GM23248 (cell line): ENCODE data around the gene FARP1. TPM values are rescaled to one million over a fixed set of nuclear protein-coding genes. Genes with fewer than 3 reads are reported as not detected.

Source experiments
- DNase-seq: peaks from one replicate; pipeline ENCODE4 v3.0.0-alpha.2; 2015
- H2AFZ ChIP-seq: fragments of 200-600 bp; sonication (generic); 2 replicates; pipeline ENCODE4 v1.6.1; 2016; ENCODE audit warnings: antibody characterized with exemption
- H3F3A ChIP-seq: fragments of 200-600 bp; sonication (generic); 2 replicates; pipeline ENCODE4 v1.6.1; 2016; ENCODE audit warnings: mild to moderate bottlenecking, antibody characterized with exemption, mixed run types; ENCODE audit not compliant: insufficient read depth
- H3K27ac ChIP-seq: fragments of 200-600 bp; sonication (generic); 2 replicates; pipeline ENCODE4 v1.5.1; 2016; ENCODE audit warnings: mild to moderate bottlenecking
- H3K27me3 ChIP-seq: fragments of 200-600 bp; sonication (generic); replicated peaks from 2 replicates; pipeline ENCODE4 v1.6.1; 2016; ENCODE audit warnings: mild to moderate bottlenecking; ENCODE audit not compliant: insufficient read depth
- H3K36me3 ChIP-seq: fragments of 200-600 bp; sonication (generic); 2 replicates; pipeline ENCODE4 v1.6.1; 2016; ENCODE audit warnings: low read depth, mild to moderate bottlenecking
- H3K4me1 ChIP-seq: fragments of 200-600 bp; sonication (generic); 2 replicates; pipeline ENCODE4 v1.6.1; 2016; ENCODE audit warnings: mild to moderate bottlenecking; ENCODE audit not compliant: insufficient read depth
- H3K4me2 ChIP-seq: fragments of 200-600 bp; sonication (generic); one replicate; pipeline ENCODE4 v1.6.1; 2016; ENCODE audit warnings: mild to moderate bottlenecking; ENCODE audit not compliant: unreplicated experiment
- H3K4me3 ChIP-seq: fragments of 200-600 bp; sonication (generic); 2 replicates; pipeline ENCODE4 v1.5.1; 2016; ENCODE audit warnings: mild to moderate bottlenecking
- H3K79me2 ChIP-seq: fragments of 200-600 bp; sonication (generic); 2 replicates; pipeline ENCODE4 v1.6.1; 2016; ENCODE audit warnings: mild to moderate bottlenecking; ENCODE audit not compliant: insufficient read depth
- H3K9ac ChIP-seq: fragments of 200-600 bp; sonication (generic); 2 replicates; pipeline ENCODE4 v1.6.1; 2016; ENCODE audit warnings: mild to moderate bottlenecking
- H3K9me2 ChIP-seq: fragments of 200-600 bp; sonication (generic); 2 replicates; pipeline ENCODE4 v1.6.1; 2016; ENCODE audit warnings: mixed run types, mild to moderate bottlenecking, moderate library complexity; ENCODE audit not compliant: insufficient read depth
- H3K9me3 ChIP-seq: fragments of 200-600 bp; sonication (generic); one replicate; pipeline ENCODE4 v1.6.1; 2017; ENCODE audit warnings: low read depth
- H4K20me1 ChIP-seq: fragments of 200-600 bp; sonication (generic); 2 replicates; pipeline ENCODE4 v1.6.0; 2016; ENCODE audit not compliant: insufficient read depth
- EZH2 ChIP-seq: fragments of 200-600 bp; sonication (generic); IDR thresholded peaks from 2 replicates; pipeline ENCODE4 v1.6.1; 2018; ENCODE audit warnings: antibody characterized with exemption, mild to moderate bottlenecking; ENCODE audit not compliant: insufficient read depth, poor library complexity, severe bottlenecking
- EZH2phosphoT487 ChIP-seq: fragments of 200-600 bp; sonication (generic); IDR thresholded peaks from 2 replicates; pipeline ENCODE4 v1.6.1; 2018; ENCODE audit warnings: antibody characterized with exemption, moderate library complexity, mild to moderate bottlenecking, low read depth; ENCODE audit not compliant: insufficient read depth
- WGBS, 2 experiments: methylation state at CpG; one replicate each; pipeline ENCODE4 v1.1.6; 2015 to 2017; ENCODE audit warnings: low lambda C conversion rate in 2 of 2, low coverage in 1 of 2; ENCODE audit errors: missing lambda C conversion rate in 2 of 2; 5-methylcytosine and 5-hydroxymethylcytosine counted together
- in situ Hi-C: fragments of 300-500 bp; cut with MboI; formaldehyde crosslinking; loops from 2 replicates; pipeline ENCODE4 v1.15.0; 2020
- polyA plus RNA-seq: library from polyadenylated mRNA; unstranded; fragments of >200 nt; fragmentation: Nextera tagmentation; extraction: Ambion mirVana; gene quantifications from 2 replicates; pipeline ENCODE4 v1.2.1, GENCODE V29; 2016
- total RNA-seq: library from RNA; depleted of rRNA; stranded (reverse); fragments of >200 nt; shearing (Covaris generic); gene quantifications from 2 replicates; pipeline ENCODE4 v1.2.3, GENCODE V29; 2014

FARP1 gene
- total and polyA plus RNA-seq, 2 experiments from 2014 or later = 53.7 to 56.6 TPM

DNA sequence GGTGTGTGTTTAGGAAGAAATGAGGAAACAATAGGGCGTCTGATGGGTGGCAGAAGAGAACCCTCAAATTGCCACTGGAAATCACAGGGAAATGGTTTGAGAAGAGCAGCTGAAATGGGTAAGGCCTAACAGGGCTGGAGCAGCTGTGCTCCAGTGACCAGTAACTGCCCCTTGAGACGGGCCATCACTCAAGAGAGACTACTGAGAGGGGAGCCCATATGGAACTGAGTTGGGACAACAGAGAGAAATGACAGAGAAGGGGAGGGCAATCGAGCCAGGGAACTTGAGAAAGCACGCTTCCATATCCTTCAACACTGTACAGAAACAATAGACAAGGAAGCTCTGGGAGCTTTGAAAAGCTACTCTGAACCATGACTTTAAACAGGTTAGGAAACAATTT is 209.3 kb downstream of the FARP1 start:
- Histone ChIP-seq H3K27me3 (no peaks in the 10 kb centered on the region), H3K4me3 (no peak overlapping the region), H3K27ac (no peak overlapping the region), H2AFZ (no peak overlapping the region), H3K9ac (no peak overlapping the region), H3K79me2 (peaks cover 46% of the 10 kb centered on the region), H3K36me3 (no peaks in the 10 kb centered on the region), H3F3A (no peaks in the 10 kb centered on the region), H3K4me1 (peaks cover 9% of the 10 kb centered on the region), H4K20me1 (no peaks in the 10 kb centered on the region), H3K9me3 (no peaks in the 10 kb centered on the region), H3K9me2 (no peaks in the 10 kb centered on the region), H3K4me2 (no peak overlapping the region)
- WGBS, 2 experiments = 96% methylated on average over 4 of the region's 4 CpGs
- no peak for TF ChIP-seq EZH2phosphoT487
- TF ChIP-seq EZH2 = no peak
- no peak for DNase-seq
- in situ Hi-C loops = no loop called here

DNA sequence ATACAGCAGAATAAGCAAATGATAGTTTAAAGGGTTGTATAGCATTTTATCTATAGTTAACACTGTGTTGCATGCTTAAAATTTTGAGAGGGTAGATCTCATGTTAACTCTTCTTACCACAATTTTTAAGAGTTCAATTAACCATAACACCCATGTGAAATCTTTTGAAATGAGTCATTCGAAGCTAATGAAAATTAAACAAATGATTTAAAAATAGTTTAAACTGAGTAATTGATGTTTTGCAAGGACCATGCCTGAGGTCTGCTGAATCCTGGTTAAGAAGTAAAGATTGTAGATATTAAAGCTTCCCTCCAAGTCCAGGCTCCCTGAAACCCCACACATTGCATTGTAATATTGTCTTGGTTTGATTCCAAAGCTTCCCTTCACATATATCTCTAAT is 210.9 kb downstream of the FARP1 start:
- H3K27me3 ChIP-seq = no peaks in the 10 kb centered on the region
- H3F3A ChIP-seq = no peaks in the 10 kb centered on the region
- no peak overlapping the region for H3K9ac ChIP-seq
- DNase-seq = no peak
- TF ChIP-seq EZH2phosphoT487 (no peak), EZH2 (no peak)
- no peak overlapping the region for H2AFZ ChIP-seq
- H3K4me2 ChIP-seq = no peak overlapping the region
- no peaks in the 10 kb centered on the region for H3K36me3 ChIP-seq
- peaks cover 53% of the 10 kb centered on the region for H3K79me2 ChIP-seq
- no peaks in the 10 kb centered on the region for H3K9me3 ChIP-seq
- no peak overlapping the region for H3K4me3 ChIP-seq
- no peaks in the 10 kb centered on the region for H3K9me2 ChIP-seq
- in situ Hi-C loops = no loop called here
- H4K20me1 ChIP-seq = no peaks in the 10 kb centered on the region
- H3K4me1 ChIP-seq = peaks cover 9% of the 10 kb centered on the region
- 27 to 31% methylated on average over 1 of the region's 1 CpG for WGBS, 2 experiments
- no peak overlapping the region for H3K27ac ChIP-seq

DNA sequence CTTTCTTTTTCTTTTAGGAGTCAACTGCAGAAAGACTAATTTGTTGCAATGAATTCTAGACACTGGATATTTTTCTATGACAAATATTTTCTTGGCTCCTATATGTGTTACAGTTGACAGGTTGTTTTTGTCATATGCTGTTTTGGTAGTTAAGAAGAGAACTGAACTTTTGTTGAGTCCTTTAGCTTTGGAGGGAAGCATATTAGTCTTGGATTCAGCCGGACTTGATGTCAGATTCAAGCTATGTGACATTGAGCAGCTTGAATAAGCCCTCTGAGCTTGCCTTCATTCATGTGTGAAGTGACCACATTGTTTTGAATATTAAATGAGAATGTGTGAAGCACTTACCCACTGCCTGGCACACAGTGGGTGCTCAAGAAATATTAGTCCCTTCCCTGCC is 216.0 kb downstream of the FARP1 start:
- no peaks in the 10 kb centered on the region for H3K9me3 ChIP-seq
- no peaks in the 10 kb centered on the region for H4K20me1 ChIP-seq
- no peaks in the 10 kb centered on the region for H3K9me2 ChIP-seq
- no peaks in the 10 kb centered on the region for H3F3A ChIP-seq
- DNase-seq = no peak
- H3K4me1 ChIP-seq = peaks cover 5% of the 10 kb centered on the region
- TF ChIP-seq EZH2phosphoT487 = no peak
- H3K27ac ChIP-seq = no peak overlapping the region
- H3K36me3 ChIP-seq = no peaks in the 10 kb centered on the region
- no peak overlapping the region for H3K4me3 ChIP-seq
- no peak overlapping the region for H3K9ac ChIP-seq
- no peak overlapping the region for H2AFZ ChIP-seq
- no peak overlapping the region for H3K4me2 ChIP-seq
- peaks cover 65% of the 10 kb centered on the region for H3K79me2 ChIP-seq
- no peaks in the 10 kb centered on the region for H3K27me3 ChIP-seq
- in situ Hi-C loops = no loop called here
- WGBS, 2 experiments = 59 to 76% methylated on average over 1 of the region's 1 CpG

DNA sequence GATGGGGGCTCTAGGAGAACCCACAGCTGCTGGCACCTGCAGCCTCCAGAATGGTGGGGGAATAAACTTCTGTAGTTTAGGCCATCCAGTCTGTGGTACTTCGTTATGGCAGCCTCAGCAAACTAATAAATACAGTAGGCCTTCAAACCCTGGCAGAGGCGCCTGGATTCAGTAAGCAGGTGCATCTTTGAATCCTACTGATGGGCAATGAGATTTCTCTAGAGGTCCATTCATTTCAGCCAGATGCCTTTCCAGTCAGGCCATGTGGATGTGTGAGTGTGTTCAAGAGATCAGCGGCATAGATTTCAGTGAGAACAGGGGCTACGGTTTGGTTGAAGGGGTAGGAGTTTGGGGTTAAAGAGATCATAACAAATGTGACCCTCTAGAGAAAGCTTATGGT is 217.7 kb downstream of the FARP1 start:
- H3K9me2 ChIP-seq = no peaks in the 10 kb centered on the region
- H3K79me2 ChIP-seq = peaks cover 59% of the 10 kb centered on the region
- no peak overlapping the region for H3K9ac ChIP-seq
- H2AFZ ChIP-seq = no peak overlapping the region
- in situ Hi-C loops = no loop called here
- no peaks in the 10 kb centered on the region for H3K4me1 ChIP-seq
- 95 to 97% methylated on average over 4 of the region's 4 CpGs for WGBS, 2 experiments
- no peaks in the 10 kb centered on the region for H3K27me3 ChIP-seq
- no peaks in the 10 kb centered on the region for H3F3A ChIP-seq
- no peak overlapping the region for H3K4me2 ChIP-seq
- TF ChIP-seq EZH2phosphoT487 (no peak), EZH2 (no peak)
- no peak for DNase-seq
- H3K4me3 ChIP-seq = no peak overlapping the region
- H3K9me3 ChIP-seq = no peaks in the 10 kb centered on the region
- no peaks in the 10 kb centered on the region for H3K36me3 ChIP-seq
- H4K20me1 ChIP-seq = no peaks in the 10 kb centered on the region
- H3K27ac ChIP-seq = no peak overlapping the region

DNA sequence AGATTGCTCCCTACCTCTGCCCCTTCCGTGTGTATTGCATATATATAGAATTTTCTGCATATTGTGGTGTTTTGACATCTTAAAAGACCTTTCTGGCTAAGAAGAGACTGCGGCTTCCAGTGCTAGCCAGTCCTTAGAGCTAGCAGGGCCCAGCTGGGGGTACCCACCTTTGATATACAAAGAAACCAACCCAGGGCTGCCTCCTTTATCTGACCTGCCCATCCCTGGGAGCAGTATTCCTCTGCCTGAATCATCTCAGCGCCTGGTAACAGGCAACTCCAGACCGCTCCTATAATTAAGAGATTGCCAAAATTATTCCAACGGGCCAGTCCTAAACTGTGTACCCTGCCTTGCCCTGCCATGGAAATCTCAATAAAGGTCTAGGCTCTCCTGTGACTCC is 220.4 kb downstream of the FARP1 start:
- Histone ChIP-seq H3K4me1 (no peaks in the 10 kb centered on the region), H3K4me3 (no peak overlapping the region), H3K9ac (no peak overlapping the region), H4K20me1 (no peaks in the 10 kb centered on the region), H3K79me2 (peaks cover 42% of the 10 kb centered on the region), H2AFZ (no peak overlapping the region), H3K9me3 (no peaks in the 10 kb centered on the region), H3K36me3 (no peaks in the 10 kb centered on the region; the same call in 1 of the 2 replicates), H3K27ac (no peak overlapping the region), H3F3A (no peaks in the 10 kb centered on the region), H3K27me3 (no peaks in the 10 kb centered on the region), H3K4me2 (no peak overlapping the region), H3K9me2 (no peaks in the 10 kb centered on the region)
- TF ChIP-seq EZH2 = no peak
- TF ChIP-seq EZH2phosphoT487 = no peak
- in situ Hi-C loops = no loop called here
- WGBS, 2 experiments = 96 to 97% methylated on average over 5 of the region's 5 CpGs
- no peak for DNase-seq
